ENCODE results near the gene UCP2.

The UCP2 gene

DNA sequence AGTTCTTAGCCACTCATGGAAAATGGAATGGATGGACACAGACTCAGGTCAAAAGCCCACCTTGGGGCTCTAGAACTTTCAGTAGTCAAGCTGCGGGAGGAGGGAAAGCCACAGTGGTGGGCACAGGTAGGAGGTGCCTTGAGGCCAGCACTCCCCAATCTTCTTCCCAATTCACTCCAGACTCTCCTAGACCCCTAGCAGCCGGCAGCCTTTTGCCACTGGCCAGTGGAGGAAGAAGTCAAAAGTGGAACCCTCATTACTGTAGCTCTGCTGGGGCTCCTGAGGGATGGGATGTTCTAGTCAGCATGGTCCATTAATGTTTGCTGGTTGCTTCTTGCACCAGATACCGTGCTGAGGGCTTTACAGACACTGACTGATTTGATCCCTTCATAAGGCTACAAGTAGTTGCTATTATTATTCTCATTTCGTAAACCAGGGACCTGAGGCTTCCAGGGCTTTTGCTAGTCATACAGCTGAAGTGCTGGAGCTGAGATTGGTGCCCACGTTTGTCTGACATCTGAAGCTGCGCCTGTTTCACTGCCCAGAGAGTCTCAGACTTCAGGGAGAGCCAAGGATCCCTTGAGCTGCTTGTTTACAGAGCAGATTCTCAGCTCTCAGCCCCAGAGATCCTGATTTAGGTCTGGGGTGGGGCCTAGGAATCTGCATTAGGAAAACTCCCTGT lies 25.2 kb upstream of the UCP2 start:
- Histone ChIP-seq H3K36me3 (ENCODE audit: low read depth) (no peaks in the 10 kb centered on the region), H3K4me3 (ENCODE audit: severe bottlenecking) (no peak overlapping the region), H3K9me3 (ENCODE audit: severe bottlenecking) (no peaks in the 10 kb centered on the region), H3K4me1 (ENCODE audit: insufficient read depth, poor library complexity, severe bottlenecking) (no peaks in the 10 kb centered on the region), H3K27me3 (ENCODE audit: insufficient read depth, poor library complexity, severe bottlenecking) (no peaks in the 10 kb centered on the region), H3K27ac (ENCODE audit: poor library complexity, severe bottlenecking) (no peak overlapping the region)
- ATAC-seq (ENCODE audit: low read depth) (no peak), DNase-seq (ENCODE audit: low spot score) (no peak)
- TF ChIP-seq, protein P1, sequence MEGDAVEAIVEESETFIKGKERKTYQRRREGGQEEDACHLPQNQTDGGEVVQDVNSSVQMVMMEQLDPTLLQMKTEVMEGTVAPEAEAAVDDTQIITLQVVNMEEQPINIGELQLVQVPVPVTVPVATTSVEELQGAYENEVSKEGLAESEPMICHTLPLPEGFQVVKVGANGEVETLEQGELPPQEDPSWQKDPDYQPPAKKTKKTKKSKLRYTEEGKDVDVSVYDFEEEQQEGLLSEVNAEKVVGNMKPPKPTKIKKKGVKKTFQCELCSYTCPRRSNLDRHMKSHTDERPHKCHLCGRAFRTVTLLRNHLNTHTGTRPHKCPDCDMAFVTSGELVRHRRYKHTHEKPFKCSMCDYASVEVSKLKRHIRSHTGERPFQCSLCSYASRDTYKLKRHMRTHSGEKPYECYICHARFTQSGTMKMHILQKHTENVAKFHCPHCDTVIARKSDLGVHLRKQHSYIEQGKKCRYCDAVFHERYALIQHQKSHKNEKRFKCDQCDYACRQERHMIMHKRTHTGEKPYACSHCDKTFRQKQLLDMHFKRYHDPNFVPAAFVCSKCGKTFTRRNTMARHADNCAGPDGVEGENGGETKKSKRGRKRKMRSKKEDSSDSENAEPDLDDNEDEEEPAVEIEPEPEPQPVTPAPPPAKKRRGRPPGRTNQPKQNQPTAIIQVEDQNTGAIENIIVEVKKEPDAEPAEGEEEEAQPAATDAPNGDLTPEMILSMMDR (IDR thresholded peaks at IDR 0.05; ENCODE audit: poor library complexity, severe bottlenecking) = no peak

DNA sequence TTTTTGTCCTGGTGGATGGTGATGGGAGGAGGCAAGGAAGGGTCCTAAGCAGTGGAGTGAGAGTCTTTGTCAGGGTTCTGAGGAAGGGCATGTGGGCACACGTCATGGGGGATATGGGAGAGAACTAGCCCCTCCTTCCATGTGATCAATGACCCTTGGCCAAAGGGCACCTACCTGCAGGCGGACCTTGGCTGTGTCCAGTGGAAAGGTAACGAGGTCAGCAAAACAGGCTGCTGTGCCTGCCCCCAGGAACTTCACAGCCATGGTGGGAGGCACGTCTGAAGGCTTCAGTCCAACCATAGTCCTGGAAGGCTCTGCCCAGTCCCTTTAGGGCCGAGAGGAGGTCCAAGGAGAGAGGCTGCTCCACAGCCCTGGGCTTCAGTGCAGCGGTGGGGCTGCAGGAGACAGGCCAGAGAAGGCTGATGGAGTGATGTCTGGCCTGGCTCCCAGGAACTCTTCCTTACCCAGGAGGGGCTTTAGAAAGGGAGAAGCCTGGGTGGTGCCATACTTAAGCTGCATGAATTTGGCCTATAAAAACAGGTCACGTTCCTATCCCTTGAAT lies 24.2 kb upstream of the UCP2 start:
- H3K27me3 ChIP-seq (ENCODE audit: insufficient read depth, poor library complexity, severe bottlenecking) = no peaks in the 10 kb centered on the region
- no peaks in the 10 kb centered on the region for H3K36me3 ChIP-seq (ENCODE audit: low read depth)
- no peaks in the 10 kb centered on the region for H3K9me3 ChIP-seq (ENCODE audit: severe bottlenecking)
- TF ChIP-seq, protein P1 (IDR thresholded peaks at IDR 0.05; ENCODE audit: poor library complexity, severe bottlenecking) = no peak
- DNase-seq (ENCODE audit: low spot score) (no peak), ATAC-seq (ENCODE audit: low read depth) (no peak)
- no peak overlapping the region for H3K4me3 ChIP-seq (ENCODE audit: severe bottlenecking)
- no peak overlapping the region for H3K27ac ChIP-seq (ENCODE audit: poor library complexity, severe bottlenecking)
- no peaks in the 10 kb centered on the region for H3K4me1 ChIP-seq (ENCODE audit: insufficient read depth, poor library complexity, severe bottlenecking)

DNA sequence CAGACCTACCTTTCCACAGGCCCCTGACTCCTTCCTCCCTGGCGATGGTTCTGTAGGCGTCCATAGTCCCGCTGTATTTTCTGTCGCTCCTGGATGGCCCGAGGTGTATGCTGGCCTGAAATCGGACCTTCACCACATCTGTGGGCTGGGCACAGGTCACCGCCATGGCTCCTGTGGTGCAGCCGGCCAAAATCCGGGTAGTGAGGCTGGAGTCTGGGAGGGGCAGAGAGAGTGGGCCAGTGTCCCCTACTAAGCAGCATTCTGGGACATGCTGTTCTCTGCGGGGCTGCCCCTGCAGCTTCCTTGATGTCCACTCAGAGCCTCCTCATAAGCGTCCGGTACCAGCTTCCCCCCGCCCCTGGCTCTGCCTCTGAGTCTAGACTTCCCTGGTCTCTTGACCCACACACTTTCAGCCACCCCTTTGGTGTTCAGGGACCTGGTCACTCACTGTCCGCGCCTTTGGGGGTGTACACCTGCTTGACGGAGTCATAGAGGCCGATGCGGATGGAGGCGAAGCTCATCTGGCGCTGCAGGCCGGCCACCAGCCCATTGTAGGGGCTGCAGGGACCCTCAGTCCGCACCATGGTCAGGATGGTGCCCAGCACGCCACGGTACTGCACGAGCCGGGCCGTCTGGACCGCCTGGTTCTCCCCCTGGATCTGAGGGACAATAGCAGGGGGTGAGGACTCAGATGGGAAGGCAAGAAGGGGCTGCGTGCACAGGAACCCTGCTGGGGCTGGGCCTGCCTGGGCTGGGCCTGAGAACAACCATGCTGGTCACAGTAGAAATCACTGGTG lies 23.3 kb upstream of the UCP2 start:
- DNase-seq (ENCODE audit: low spot score) (no peak), ATAC-seq (ENCODE audit: low read depth) (no peak; the same call in 2 of the 3 replicates)
- no peaks in the 10 kb centered on the region for H3K27me3 ChIP-seq (ENCODE audit: insufficient read depth, poor library complexity, severe bottlenecking)
- TF ChIP-seq, protein P1 (IDR thresholded peaks at IDR 0.05; ENCODE audit: poor library complexity, severe bottlenecking) = no peak
- no peaks in the 10 kb centered on the region for H3K9me3 ChIP-seq (ENCODE audit: severe bottlenecking)
- H3K4me3 ChIP-seq (ENCODE audit: severe bottlenecking) = no peak overlapping the region
- no peaks in the 10 kb centered on the region for H3K4me1 ChIP-seq (ENCODE audit: insufficient read depth, poor library complexity, severe bottlenecking)
- H3K36me3 ChIP-seq (ENCODE audit: low read depth) = no peaks in the 10 kb centered on the region
- no peak overlapping the region for H3K27ac ChIP-seq (ENCODE audit: poor library complexity, severe bottlenecking)

DNA sequence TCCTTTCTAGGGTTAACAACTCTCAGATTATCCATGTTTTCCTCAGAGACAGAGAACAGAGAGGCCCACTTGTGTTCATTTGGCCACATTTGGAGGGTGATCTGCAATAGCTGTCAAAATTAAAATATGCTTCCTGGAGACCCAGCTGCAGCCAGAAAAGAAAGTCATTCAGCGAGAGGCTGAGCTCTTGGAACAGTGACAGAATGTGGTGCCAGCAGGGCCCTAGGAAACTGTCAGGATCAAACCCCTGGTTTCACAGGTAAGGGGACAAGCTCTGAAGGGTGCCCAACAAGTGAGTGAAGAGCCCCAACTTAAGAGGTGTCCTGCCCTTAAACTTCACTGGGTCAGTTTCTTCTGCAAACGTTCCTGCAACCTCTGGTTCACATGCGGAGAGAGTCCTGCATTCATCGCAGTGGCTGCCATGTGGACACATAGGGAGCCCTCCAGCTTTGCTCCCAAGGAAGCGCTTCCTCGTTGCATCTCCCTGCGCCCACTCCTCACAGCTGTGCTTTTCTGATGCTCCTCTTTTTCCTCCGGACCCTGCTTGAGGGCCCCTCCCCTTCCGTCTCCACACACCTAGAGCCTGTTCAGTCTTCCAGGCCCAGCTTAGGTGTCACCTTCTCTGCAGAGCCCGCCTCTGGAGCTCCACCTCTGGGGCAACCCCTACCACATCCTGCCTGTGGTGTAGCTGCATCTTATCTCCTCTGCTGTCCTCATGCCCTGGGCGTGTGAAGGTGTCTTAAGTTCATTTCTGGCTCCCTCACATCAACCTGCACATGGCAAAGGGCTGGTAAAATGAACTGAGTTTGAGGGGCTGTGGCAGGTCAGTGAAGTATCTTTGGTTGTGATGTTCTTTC lies 22.3 kb upstream of the UCP2 start:
- Histone ChIP-seq H3K4me3 (ENCODE audit: severe bottlenecking) (no peak overlapping the region), H3K4me1 (ENCODE audit: insufficient read depth, poor library complexity, severe bottlenecking) (no peaks in the 10 kb centered on the region), H3K27ac (ENCODE audit: poor library complexity, severe bottlenecking) (no peak overlapping the region), H3K27me3 (ENCODE audit: insufficient read depth, poor library complexity, severe bottlenecking) (no peaks in the 10 kb centered on the region), H3K36me3 (ENCODE audit: low read depth) (no peaks in the 10 kb centered on the region), H3K9me3 (ENCODE audit: severe bottlenecking) (no peaks in the 10 kb centered on the region)
- DNase-seq (ENCODE audit: low spot score) (no peak), ATAC-seq (ENCODE audit: low read depth) (peak; percentile 19; the same call in 1 of the 3 replicates)
- TF ChIP-seq, protein P1 (IDR thresholded peaks at IDR 0.05; ENCODE audit: poor library complexity, severe bottlenecking) = no peak

Data from RWPE2 (cell line).